ENCODE measurements around the gene USP21. TPM values are rescaled to one million over a fixed set of nuclear protein-coding genes. Genes with fewer than 3 reads are reported as not detected.

The USP21 gene
- total RNA-seq, 4 donors from 2014 or later, result 18.7 to 37.0 (median 28.8) TPM

GRCh38 chr1:161185282-161185682 lies 26.0 kb downstream of the USP21 start:
- Histone ChIP-seq H3K9me3 (no peaks in the 10 kb centered on the region), H3K27ac (peak overlapping the region; percentile 70), H3K27me3 (no peaks in the 10 kb centered on the region), H3K4me3 (no peak overlapping the region), H3K36me3 (no peaks in the 10 kb centered on the region), H3K4me1 (peaks cover 60% of the 10 kb centered on the region)
- TF ChIP-seq EP300 (IDR thresholded peaks at IDR 0.05) (no peak), POLR2A (IDR thresholded peaks at IDR 0.05) (no peak), CTCF (IDR thresholded peaks at IDR 0.05) (no peak), POLR2AphosphoS5 (IDR thresholded peaks at IDR 0.05) (no peak)
- DNase-seq (ENCODE audit: low spot score in 2 of 2), result peak in 1 of 2 donors; percentile 91
- 4% methylated on average over 3 of the region's 3 CpGs for WGBS

GRCh38 chr1:161185732-161186311 lies 26.5 kb downstream of the USP21 start:
- WGBS, result 28% methylated on average over 2 of the region's 2 CpGs
- Histone ChIP-seq H3K36me3 (no peaks in the 10 kb centered on the region), H3K9me3 (no peaks in the 10 kb centered on the region), H3K27me3 (no peaks in the 10 kb centered on the region), H3K27ac (peak overlapping the region; percentile 70), H3K4me1 (peaks cover 61% of the 10 kb centered on the region), H3K4me3 (no peak overlapping the region)
- DNase-seq (ENCODE audit: low spot score in 2 of 2), result no peak
- no peak for TF ChIP-seq POLR2A (IDR thresholded peaks at IDR 0.05)

- no peaks in the 10 kb centered on the region for H3K9me3 ChIP-seq
- no peak overlapping the region for H3K27ac ChIP-seq
- no peak for DNase-seq (ENCODE audit: low spot score in 2 of 2)
- TF ChIP-seq EP300 (IDR thresholded peaks at IDR 0.05) (no peak), POLR2A (IDR thresholded peaks at IDR 0.05) (no peak), POLR2AphosphoS5 (IDR thresholded peaks at IDR 0.05) (no peak), CTCF (IDR thresholded peaks at IDR 0.05) (no peak)
- 60% methylated on average over 3 of the region's 3 CpGs for WGBS
- H3K36me3 ChIP-seq, result no peaks in the 10 kb centered on the region
- peaks cover 59% of the 10 kb centered on the region for H3K4me1 ChIP-seq
- no peaks in the 10 kb centered on the region for H3K27me3 ChIP-seq
- H3K4me3 ChIP-seq, result no peak overlapping the region
Measured at GRCh38 chr1:161187311-161187710, 28.0 kb downstream of the USP21 start.

GRCh38 chr1:161188381-161188780 lies 29.1 kb downstream of the USP21 start:
- Histone ChIP-seq H3K9me3 (no peaks in the 10 kb centered on the region), H3K4me1 (peaks cover 55% of the 10 kb centered on the region), H3K4me3 (no peak overlapping the region), H3K36me3 (no peaks in the 10 kb centered on the region), H3K27me3 (no peaks in the 10 kb centered on the region), H3K27ac (no peak overlapping the region)
- DNase-seq (ENCODE audit: low spot score in 2 of 2), result no peak
- no peak for TF ChIP-seq EP300 (IDR thresholded peaks at IDR 0.05)
- TF ChIP-seq POLR2AphosphoS5 (IDR thresholded peaks at IDR 0.05), result no peak
- no peak for TF ChIP-seq POLR2A (IDR thresholded peaks at IDR 0.05)
- no peak for TF ChIP-seq CTCF (IDR thresholded peaks at IDR 0.05)
- 58% methylated on average over 6 of the region's 6 CpGs for WGBS

GRCh38 chr1:161189036-161189435 lies 29.7 kb downstream of the USP21 start:
- no peak for TF ChIP-seq CTCF (IDR thresholded peaks at IDR 0.05)
- no peak for TF ChIP-seq POLR2A (IDR thresholded peaks at IDR 0.05)
- TF ChIP-seq POLR2AphosphoS5 (IDR thresholded peaks at IDR 0.05), result no peak
- no peak for TF ChIP-seq EP300 (IDR thresholded peaks at IDR 0.05)
- 80% methylated on average over 5 of the region's 5 CpGs for WGBS
- no peaks in the 10 kb centered on the region for H3K9me3 ChIP-seq
- H3K4me3 ChIP-seq, result no peak overlapping the region
- H3K27me3 ChIP-seq, result no peaks in the 10 kb centered on the region
- peaks cover 55% of the 10 kb centered on the region for H3K4me1 ChIP-seq
- no peak overlapping the region for H3K27ac ChIP-seq
- H3K36me3 ChIP-seq, result no peaks in the 10 kb centered on the region
- DNase-seq (ENCODE audit: low spot score in 2 of 2), result no peak
